ENCODE data around the gene TELO2. TPM values are rescaled to one million over a fixed set of nuclear protein-coding genes. Genes with fewer than 3 reads are reported as not detected.

TELO2 gene
- total RNA-seq, 1 donor, result 10.2 TPM

DNA sequence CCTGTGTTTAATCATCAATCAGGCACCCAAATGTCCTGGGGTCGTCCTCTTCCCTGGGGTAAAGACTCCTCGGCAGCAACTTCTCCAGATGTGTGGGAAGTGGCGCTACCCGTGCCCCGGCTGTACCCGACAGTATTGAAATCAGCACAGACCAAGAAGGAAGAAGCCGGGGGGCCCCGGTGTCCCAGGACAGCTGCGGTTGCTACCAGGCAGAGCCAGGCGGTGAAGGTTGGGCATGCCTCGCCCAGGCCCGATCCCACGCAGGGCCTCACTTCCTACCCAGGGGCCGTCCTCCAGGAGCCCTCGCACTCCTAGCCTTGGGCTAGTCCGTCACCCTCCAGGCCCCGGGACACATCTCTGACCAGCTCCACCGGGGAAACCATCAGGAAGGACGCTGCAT lies 39.8 kb upstream of the TELO2 start:
- Histone ChIP-seq H3K4me3 (ENCODE audit: low read length) (no peak overlapping the region), H3K9me3 (ENCODE audit: low read depth, low read length) (no peaks in the 10 kb centered on the region), H3K27me3 (ENCODE audit: insufficient read depth, low read length) (no peaks in the 10 kb centered on the region), H3K4me1 (ENCODE audit: insufficient read depth, low read length) (peaks cover under 1% of the 10 kb centered on the region)

DNA sequence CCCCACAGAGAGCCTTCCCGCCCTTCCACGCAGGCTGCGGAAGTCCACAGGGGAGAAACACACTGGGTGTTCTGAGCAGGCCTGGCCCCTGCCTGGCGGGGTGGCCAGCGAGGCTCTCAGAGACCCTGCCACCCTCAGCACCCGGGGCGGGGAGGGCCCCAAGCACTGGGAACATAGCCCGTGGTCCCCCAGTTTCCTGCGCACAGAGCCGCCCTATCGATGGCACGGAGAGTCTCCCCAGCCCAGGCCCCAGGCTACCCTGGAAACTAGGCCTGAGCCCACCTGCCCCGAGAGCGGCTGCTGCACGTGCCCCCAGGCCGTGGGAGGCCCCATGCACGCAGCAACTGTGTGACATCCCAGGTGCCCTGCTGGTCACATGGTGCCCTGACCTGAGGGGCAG lies 38.6 kb upstream of the TELO2 start:
- Histone ChIP-seq H3K9me3 (ENCODE audit: low read depth, low read length) (no peaks in the 10 kb centered on the region), H3K4me1 (ENCODE audit: insufficient read depth, low read length) (peaks cover 5% of the 10 kb centered on the region), H3K27me3 (ENCODE audit: insufficient read depth, low read length) (no peaks in the 10 kb centered on the region), H3K4me3 (ENCODE audit: low read length) (no peak overlapping the region)

DNA sequence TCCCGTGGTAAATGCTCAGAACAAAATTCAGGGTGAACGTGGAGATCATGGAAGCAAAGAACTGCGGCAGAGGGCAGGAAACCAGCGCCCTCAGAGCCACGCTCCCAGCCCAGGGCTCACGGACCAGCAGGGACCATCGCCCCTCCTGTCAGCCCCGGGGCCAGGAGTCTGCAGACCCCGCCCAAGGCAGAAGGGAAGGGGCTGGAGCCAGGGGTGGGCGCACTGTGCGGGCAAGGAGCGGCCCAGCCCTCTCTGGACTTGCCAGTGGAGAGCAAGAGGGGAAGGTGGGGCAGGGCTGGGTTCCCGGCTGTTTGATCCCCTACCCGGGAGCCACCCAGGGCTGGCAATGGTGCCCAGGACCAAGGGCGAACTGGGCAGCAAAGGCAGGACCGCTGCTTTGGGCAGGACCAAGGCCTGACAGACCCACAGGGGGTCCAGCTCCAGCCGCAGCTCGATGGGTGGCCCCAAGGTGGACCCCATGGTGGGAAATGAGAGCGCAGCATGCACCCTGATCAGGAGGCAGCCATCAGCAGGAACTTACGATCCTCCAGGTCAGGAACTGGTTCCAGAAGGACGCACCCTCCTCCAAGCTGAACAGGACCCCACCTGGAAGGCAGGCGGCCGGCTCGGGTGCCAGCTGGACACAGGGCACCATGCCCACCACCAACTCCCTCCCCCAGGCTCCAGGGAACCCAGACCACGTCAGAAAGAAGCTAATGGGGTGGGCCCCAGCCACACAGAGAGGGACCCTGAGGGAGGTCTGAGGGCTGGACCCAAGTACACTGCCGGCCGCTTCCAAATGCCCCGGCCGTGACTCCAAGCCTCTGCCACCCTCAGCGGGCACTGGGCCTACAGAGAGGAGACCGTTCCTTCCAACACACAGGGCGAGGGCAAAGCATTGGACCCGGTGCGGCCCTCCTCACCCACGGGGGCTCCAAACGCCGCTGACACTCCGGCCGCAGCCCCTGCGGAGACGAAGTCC lies 37.7 kb upstream of the TELO2 start:
- Histone ChIP-seq H3K27me3 (ENCODE audit: insufficient read depth, low read length) (no peaks in the 10 kb centered on the region), H3K9me3 (ENCODE audit: low read depth, low read length) (no peaks in the 10 kb centered on the region), H3K4me3 (ENCODE audit: low read length) (no peak overlapping the region), H3K4me1 (ENCODE audit: insufficient read depth, low read length) (peaks cover 5% of the 10 kb centered on the region)

GRCh38 chr16:1456951-1457350 lies 36.2 kb upstream of the TELO2 start:
- peaks cover 5% of the 10 kb centered on the region for H3K4me1 ChIP-seq (ENCODE audit: insufficient read depth, low read length)
- H3K9me3 ChIP-seq (ENCODE audit: low read depth, low read length), result no peaks in the 10 kb centered on the region

GRCh38 chr16:1457489-1458245 lies 35.5 kb upstream of the TELO2 start:
- no peaks in the 10 kb centered on the region for H3K9me3 ChIP-seq (ENCODE audit: low read depth, low read length)
- peaks cover 5% of the 10 kb centered on the region for H3K4me1 ChIP-seq (ENCODE audit: insufficient read depth, low read length)
- no peak overlapping the region for H3K4me3 ChIP-seq (ENCODE audit: low read length)
- H3K27me3 ChIP-seq (ENCODE audit: insufficient read depth, low read length), result no peaks in the 10 kb centered on the region

More at GRCh38 chr16:1456951-1457350, 36.2 kb upstream of the TELO2 start:
- Histone ChIP-seq H3K27me3 (ENCODE audit: insufficient read depth, low read length) (no peaks in the 10 kb centered on the region), H3K4me3 (ENCODE audit: low read length) (no peak overlapping the region)

DNA sequence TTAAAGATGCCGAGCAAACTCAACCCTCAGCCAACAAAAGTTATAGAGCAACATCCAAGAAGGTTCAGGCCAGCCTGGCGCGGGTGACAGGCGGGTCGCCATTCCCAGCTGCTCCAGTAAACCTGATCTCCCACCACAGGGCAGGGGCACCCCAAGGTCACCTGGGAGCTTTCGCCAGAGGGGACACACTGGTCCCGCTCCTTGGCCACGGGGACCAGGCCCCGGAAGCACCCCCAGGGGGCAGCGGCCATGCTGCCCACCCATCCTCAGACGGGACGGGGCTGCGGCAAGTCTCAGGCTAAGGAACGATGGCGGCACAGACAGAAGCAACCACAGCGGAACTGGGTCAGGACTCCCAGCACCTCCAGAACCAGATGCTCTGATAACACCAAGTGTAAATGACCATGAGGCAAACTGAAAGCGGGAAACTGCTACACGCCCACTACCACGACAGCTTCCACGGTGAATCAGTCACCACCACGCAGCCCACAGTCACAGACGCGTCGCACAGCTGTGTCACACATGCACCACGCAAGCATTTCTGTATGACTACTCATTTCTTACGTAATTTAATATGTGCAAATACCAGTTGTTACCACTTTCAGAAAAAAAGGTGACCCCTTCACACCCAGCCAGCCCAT lies 34.7 kb upstream of the TELO2 start:
- H3K4me1 ChIP-seq (ENCODE audit: insufficient read depth, low read length), result peaks cover 5% of the 10 kb centered on the region
- no peak overlapping the region for H3K4me3 ChIP-seq (ENCODE audit: low read length)
- no peaks in the 10 kb centered on the region for H3K27me3 ChIP-seq (ENCODE audit: insufficient read depth, low read length)
- no peaks in the 10 kb centered on the region for H3K9me3 ChIP-seq (ENCODE audit: low read depth, low read length)

DNA sequence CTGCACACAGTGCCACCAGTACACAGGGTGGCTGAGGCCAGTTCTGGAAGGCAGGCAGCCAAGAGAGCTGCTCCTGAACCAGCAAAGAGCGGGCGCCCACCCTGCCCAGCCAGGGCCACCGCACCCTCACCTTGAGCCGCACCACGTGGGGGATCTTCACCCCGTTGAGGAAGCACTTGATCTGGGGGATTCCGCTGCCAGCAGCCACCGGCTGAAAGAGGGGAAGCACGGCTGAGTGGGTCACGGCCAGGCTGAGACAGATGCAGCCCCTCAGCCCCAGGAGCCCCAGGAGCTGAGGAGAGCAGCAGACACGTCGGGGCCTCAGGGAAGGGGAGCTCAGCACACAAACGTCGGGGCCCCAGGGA lies 34.2 kb upstream of the TELO2 start:
- Histone ChIP-seq H3K27me3 (ENCODE audit: insufficient read depth, low read length) (no peaks in the 10 kb centered on the region), H3K4me1 (ENCODE audit: insufficient read depth, low read length) (peaks cover 5% of the 10 kb centered on the region), H3K9me3 (ENCODE audit: low read depth, low read length) (no peaks in the 10 kb centered on the region), H3K4me3 (ENCODE audit: low read length) (no peak overlapping the region)

DNA sequence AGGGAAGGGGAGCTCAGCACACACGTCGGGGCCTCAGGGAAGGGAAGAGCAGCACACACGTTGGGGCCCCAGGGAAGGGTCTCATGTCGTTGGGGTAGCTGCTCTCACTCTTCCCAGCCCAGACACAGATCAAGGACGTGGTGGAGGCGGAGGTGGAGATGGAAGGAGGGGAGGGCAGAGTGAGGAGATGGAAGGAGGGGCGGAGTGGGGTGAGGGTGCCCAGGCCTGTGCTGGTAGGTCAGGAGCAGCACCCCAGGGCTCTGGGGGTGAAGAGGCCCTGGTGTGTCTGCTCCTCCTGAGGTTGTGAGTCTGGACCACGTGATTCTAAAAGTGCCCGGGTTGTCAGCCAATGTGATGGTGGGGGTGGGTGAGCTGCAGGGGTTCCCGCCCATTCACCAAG lies 33.2 kb upstream of the TELO2 start:
- H3K9me3 ChIP-seq (ENCODE audit: low read depth, low read length), result no peaks in the 10 kb centered on the region
- H3K4me3 ChIP-seq (ENCODE audit: low read length), result no peak overlapping the region
- peaks cover 5% of the 10 kb centered on the region for H3K4me1 ChIP-seq (ENCODE audit: insufficient read depth, low read length)
- H3K27me3 ChIP-seq (ENCODE audit: insufficient read depth, low read length), result no peaks in the 10 kb centered on the region

DNA sequence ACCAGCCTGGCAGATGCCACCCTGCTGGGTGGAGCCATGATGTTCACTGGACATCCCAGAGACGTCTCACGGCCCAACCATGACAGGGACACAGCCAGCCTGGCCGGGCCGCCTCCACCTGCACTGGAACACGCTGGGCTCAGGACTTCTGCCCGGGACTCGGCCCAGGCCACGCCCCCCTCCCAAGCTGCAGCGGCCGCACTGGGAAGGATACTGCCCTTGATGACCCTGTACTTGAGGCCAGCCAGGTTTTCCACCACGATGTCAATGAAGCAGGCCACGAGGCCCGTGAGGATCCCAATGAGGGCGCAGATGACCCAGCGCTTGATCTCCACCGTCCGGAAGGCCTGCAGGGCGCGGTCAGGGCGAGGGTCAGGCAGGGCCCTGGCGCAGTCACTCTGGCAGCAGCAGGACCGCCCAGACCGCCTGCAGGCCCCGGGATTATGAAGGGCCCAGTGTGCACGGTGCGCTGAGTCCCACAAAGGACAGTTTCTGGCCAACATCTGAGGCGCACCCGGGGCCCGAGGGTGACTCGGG lies 32.5 kb upstream of the TELO2 start:
- peaks cover 5% of the 10 kb centered on the region for H3K4me1 ChIP-seq (ENCODE audit: insufficient read depth, low read length)
- no peaks in the 10 kb centered on the region for H3K27me3 ChIP-seq (ENCODE audit: insufficient read depth, low read length)
- H3K4me3 ChIP-seq (ENCODE audit: low read length), result no peak overlapping the region
- no peaks in the 10 kb centered on the region for H3K9me3 ChIP-seq (ENCODE audit: low read depth, low read length)

DNA sequence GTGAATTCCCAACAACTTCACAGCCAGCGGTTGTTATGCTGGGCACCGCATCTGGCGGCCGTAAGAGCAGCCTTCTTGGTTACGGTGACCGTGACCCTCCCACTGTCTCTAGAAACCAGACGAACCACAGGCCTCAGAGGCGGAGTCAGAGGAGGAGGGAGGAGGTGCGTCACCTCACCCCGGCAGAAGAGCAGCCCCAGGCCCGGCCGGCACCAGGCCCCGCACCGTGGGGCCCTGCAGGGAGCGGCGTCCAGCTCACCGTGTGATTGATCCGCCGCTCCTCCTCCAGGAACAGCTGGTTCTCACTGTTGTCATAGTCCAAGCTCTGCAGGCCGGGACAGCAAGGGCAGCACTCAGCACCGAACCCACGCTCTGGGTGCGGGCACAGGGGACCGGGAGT lies 32.0 kb upstream of the TELO2 start:
- Histone ChIP-seq H3K9me3 (ENCODE audit: low read depth, low read length) (no peaks in the 10 kb centered on the region), H3K4me3 (ENCODE audit: low read length) (no peak overlapping the region), H3K4me1 (ENCODE audit: insufficient read depth, low read length) (peaks cover 5% of the 10 kb centered on the region), H3K27me3 (ENCODE audit: insufficient read depth, low read length) (no peaks in the 10 kb centered on the region)

DNA sequence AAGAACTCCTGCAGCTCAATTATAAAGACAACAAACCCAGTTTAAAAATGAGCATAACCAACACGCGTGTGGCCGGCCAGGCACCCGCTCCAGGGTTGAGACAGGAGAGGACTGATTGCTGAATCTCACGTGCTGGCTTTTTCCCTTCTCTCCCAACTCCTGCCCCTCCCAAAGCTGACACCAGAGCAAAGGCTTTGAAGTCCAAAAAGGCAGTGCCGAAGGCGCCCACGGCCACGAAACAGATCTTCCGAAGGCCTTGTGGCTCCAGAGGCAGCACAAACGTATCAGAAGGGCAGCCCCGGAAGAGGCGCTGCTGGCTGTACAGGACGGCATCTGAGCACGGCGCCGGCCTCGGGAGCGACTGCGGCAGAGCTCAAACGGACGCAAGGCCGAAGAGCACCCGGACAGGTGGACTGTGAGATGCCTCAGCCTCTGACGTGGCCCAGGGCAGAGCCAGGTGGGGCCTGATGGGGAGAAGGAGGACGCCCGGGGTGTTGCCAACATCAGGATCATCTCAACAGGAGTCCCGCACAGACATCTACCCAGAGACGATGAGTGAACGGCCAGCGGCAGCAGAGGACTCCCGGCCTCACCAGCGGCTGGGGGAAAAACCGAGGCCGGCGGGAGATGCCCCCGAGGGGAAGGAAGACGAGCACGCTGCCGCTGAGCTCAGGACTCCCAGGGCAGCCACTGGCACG lies 28.8 kb upstream of the TELO2 start:
- Histone ChIP-seq H3K4me1 (ENCODE audit: insufficient read depth, low read length) (peaks cover 2% of the 10 kb centered on the region), H3K9me3 (ENCODE audit: low read depth, low read length) (no peaks in the 10 kb centered on the region), H3K27me3 (ENCODE audit: insufficient read depth, low read length) (no peaks in the 10 kb centered on the region)

DNA sequence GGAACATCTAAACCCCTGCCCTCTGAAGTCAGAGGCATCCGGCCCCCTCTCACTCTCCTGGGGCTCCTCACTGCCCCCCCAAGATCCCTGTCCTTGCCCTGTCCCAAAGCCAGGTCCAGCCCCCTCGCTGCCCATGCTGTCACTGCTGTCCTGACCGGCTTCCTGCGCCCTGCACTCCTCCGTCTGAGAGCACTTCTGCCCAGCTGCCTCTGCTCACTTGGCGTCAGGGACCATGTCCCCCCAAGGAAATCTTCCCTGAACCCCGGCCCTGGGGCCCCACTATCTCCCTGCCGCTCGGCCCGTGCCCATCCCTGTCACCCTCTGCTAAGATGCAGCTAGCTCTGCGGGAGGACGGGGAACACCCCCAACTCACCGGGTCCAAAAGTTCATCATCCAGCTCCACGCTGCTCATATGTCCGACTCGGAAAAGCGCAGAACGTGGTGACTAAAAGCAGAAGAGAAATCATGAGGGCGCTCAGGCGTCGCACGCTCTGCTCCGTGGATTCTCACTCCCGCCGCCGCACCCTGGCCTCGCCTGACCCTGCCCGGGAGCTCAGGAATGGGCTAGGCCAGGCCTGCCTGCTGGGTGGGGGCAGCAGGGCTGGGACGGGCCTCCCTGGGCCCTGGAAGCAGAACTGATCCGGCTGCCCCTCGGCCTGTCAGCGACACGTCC lies 28.1 kb upstream of the TELO2 start:
- Histone ChIP-seq H3K9me3 (ENCODE audit: low read depth, low read length) (no peaks in the 10 kb centered on the region), H3K4me3 (ENCODE audit: low read length) (no peak overlapping the region), H3K27me3 (ENCODE audit: insufficient read depth, low read length) (no peaks in the 10 kb centered on the region), H3K4me1 (ENCODE audit: insufficient read depth, low read length) (peaks cover 9% of the 10 kb centered on the region)

More for the DNA sequence above, 28.8 kb upstream of the TELO2 start:
- H3K4me3 ChIP-seq (ENCODE audit: low read length), result no peak overlapping the region

GRCh38 chr16:1465567-1465915 lies 27.6 kb upstream of the TELO2 start:
- H3K27me3 ChIP-seq (ENCODE audit: insufficient read depth, low read length), result no peaks in the 10 kb centered on the region
- no peak overlapping the region for H3K4me3 ChIP-seq (ENCODE audit: low read length)
- H3K4me1 ChIP-seq (ENCODE audit: insufficient read depth, low read length), result peaks cover 14% of the 10 kb centered on the region
- H3K9me3 ChIP-seq (ENCODE audit: low read depth, low read length), result no peaks in the 10 kb centered on the region

DNA sequence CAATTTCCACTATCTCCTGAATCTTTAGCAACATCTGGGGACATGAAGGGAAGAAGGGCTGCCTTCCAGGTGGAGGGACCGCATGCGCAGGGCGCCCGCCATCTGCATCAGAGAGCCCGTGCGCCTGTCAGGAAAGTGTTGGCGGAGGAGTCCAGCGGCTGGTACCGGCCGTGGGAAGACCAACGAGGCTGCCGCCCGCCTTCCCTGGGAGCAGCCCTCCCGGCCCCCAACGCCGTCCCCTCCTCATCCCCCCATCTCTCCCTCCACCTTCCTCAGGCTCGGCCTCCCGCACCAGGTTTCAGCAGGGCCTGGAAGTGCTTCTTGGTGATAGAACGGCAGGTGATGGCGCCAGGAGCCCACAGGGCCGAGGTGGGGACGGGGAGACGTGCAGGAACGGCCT lies 27.1 kb upstream of the TELO2 start:
- Histone ChIP-seq H3K27me3 (ENCODE audit: insufficient read depth, low read length) (no peaks in the 10 kb centered on the region), H3K9me3 (ENCODE audit: low read depth, low read length) (no peaks in the 10 kb centered on the region), H3K4me3 (ENCODE audit: low read length) (no peak overlapping the region)

More for the DNA sequence above, 27.1 kb upstream of the TELO2 start:
- H3K4me1 ChIP-seq (ENCODE audit: insufficient read depth, low read length), result peaks cover 19% of the 10 kb centered on the region

Measured in mononuclear cell (primary cell).